Measurements from ENCODE around the gene LPP.

The LPP gene

GRCh38 chr3:188468196-188468595 lies 314.2 kb downstream of the LPP start:
- Histone ChIP-seq H3K27me3 (ENCODE audit: control insufficient read depth, insufficient read depth, low read length) (no peaks in the 10 kb centered on the region), H3K9me3 (ENCODE audit: control insufficient read depth, insufficient read depth, low read length) (no peaks in the 10 kb centered on the region), H3K9ac (ENCODE audit: low read depth, low read length) (no peak overlapping the region), H3K4me1 (ENCODE audit: control insufficient read depth, insufficient read depth, low read length) (no peaks in the 10 kb centered on the region), H3K4me3 (ENCODE audit: low read depth, low read length) (no peak overlapping the region), H3K36me3 (ENCODE audit: control insufficient read depth, insufficient read depth, low read length) (no peaks in the 10 kb centered on the region), H3K27ac (ENCODE audit: low read depth, low read length) (no peak overlapping the region)

- Histone ChIP-seq H3K9me3 (ENCODE audit: control insufficient read depth, insufficient read depth, low read length) (no peaks in the 10 kb centered on the region), H3K4me1 (ENCODE audit: control insufficient read depth, insufficient read depth, low read length) (no peaks in the 10 kb centered on the region), H3K9ac (ENCODE audit: low read depth, low read length) (no peak overlapping the region), H3K27ac (ENCODE audit: low read depth, low read length) (no peak overlapping the region), H3K36me3 (ENCODE audit: control insufficient read depth, insufficient read depth, low read length) (no peaks in the 10 kb centered on the region), H3K4me3 (ENCODE audit: low read depth, low read length) (no peak overlapping the region), H3K27me3 (ENCODE audit: control insufficient read depth, insufficient read depth, low read length) (no peaks in the 10 kb centered on the region)
These were observed 314.7 kb downstream of the LPP start for GRCh38 chr3:188468662-188469061.

DNA sequence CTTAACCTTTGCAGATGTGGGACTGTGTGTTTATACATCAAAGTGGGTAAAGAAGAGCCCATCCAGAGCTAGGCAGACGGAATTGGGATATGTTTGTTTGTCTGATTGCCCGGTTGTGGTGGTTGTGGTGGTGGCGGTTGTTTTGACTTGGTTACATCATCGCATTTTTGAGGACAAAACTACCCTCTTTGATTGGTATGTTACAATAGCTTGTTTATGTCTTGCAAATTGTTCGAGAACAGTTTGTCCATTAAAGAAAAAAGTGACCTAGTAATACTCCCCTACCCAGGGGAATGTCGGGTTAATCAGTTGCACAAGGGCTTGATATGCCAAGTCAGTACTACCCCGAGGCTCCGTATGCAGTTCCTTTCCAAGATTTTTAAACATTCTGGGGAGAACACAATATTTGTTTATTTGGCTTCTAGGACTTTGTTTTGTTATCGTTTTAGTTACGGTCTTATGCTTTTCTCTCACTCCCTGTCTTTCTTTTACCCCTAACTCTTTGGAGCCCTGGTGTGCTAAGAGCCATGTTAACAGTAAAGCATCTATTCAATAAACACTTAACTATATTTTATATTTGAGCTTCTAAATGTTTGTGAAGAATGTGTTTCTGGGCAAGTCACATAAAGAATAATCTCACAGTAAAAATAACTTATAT lies 315.4 kb downstream of the LPP start:
- no peak overlapping the region for H3K27ac ChIP-seq (ENCODE audit: low read depth, low read length)
- H3K36me3 ChIP-seq (ENCODE audit: control insufficient read depth, insufficient read depth, low read length): no peaks in the 10 kb centered on the region
- no peaks in the 10 kb centered on the region for H3K27me3 ChIP-seq (ENCODE audit: control insufficient read depth, insufficient read depth, low read length)
- no peak overlapping the region for H3K4me3 ChIP-seq (ENCODE audit: low read depth, low read length)
- no peaks in the 10 kb centered on the region for H3K9me3 ChIP-seq (ENCODE audit: control insufficient read depth, insufficient read depth, low read length)
- H3K9ac ChIP-seq (ENCODE audit: low read depth, low read length): no peak overlapping the region
- H3K4me1 ChIP-seq (ENCODE audit: control insufficient read depth, insufficient read depth, low read length): no peaks in the 10 kb centered on the region

DNA sequence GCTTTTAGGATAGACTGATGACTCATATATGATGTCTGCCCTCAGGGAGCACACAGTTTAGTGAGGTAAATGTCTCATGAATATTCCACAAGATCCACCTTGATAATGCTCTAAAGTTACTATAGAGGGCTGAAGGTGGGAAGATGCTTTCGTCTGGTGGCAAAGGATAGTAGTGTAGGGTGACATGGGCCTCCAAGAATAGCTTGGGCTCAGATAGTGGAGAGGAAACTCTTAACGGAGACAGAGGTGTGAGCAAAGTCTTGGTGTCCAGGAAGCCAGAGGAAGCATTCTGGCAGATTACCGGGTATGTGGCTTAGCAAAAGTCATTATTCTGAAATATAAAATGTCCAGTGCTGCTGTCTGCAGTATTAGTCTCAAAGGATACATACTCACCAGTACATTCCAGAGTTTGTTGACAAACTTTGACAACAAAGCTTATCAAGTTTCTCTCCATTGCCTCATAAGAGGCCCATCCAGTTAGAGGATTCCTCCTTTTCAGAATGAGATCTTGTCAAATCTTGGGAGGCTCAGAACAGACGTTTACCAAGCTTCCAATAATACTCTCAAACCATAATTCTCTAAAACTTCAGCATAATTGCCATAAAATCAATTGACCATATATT lies 316.7 kb downstream of the LPP start:
- no peak overlapping the region for H3K27ac ChIP-seq (ENCODE audit: low read depth, low read length)
- H3K4me1 ChIP-seq (ENCODE audit: control insufficient read depth, insufficient read depth, low read length): no peaks in the 10 kb centered on the region
- no peaks in the 10 kb centered on the region for H3K36me3 ChIP-seq (ENCODE audit: control insufficient read depth, insufficient read depth, low read length)
- no peaks in the 10 kb centered on the region for H3K9me3 ChIP-seq (ENCODE audit: control insufficient read depth, insufficient read depth, low read length)
- no peak overlapping the region for H3K9ac ChIP-seq (ENCODE audit: low read depth, low read length)
- H3K27me3 ChIP-seq (ENCODE audit: control insufficient read depth, insufficient read depth, low read length): no peaks in the 10 kb centered on the region
- H3K4me3 ChIP-seq (ENCODE audit: low read depth, low read length): no peak overlapping the region

GRCh38 chr3:188471723-188472122 lies 317.8 kb downstream of the LPP start:
- no peak overlapping the region for H3K27ac ChIP-seq (ENCODE audit: low read depth, low read length)
- no peak overlapping the region for H3K9ac ChIP-seq (ENCODE audit: low read depth, low read length)
- H3K36me3 ChIP-seq (ENCODE audit: control insufficient read depth, insufficient read depth, low read length): no peaks in the 10 kb centered on the region
- H3K4me1 ChIP-seq (ENCODE audit: control insufficient read depth, insufficient read depth, low read length): no peaks in the 10 kb centered on the region
- no peak overlapping the region for H3K4me3 ChIP-seq (ENCODE audit: low read depth, low read length)
- H3K9me3 ChIP-seq (ENCODE audit: control insufficient read depth, insufficient read depth, low read length): no peaks in the 10 kb centered on the region
- no peaks in the 10 kb centered on the region for H3K27me3 ChIP-seq (ENCODE audit: control insufficient read depth, insufficient read depth, low read length)

DNA sequence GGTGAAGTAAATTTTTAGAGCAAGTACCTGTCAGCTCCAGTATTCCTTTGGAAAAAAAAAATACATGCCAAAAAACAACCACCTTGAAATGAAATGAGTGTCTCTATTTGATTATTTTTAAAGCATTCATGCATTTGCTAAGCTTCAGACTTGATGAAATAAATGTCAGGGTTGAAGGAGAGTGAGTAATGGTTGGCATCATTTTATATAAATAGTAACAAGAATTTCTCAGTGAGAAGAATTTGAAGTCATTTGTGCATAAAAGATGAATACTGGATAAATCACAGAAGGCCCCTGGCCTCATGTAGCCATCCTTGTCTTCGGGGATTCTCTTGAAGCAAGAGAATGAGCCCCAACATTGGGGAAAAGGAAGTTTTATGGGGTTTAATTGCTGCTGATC lies 318.4 kb downstream of the LPP start:
- no peaks in the 10 kb centered on the region for H3K36me3 ChIP-seq (ENCODE audit: control insufficient read depth, insufficient read depth, low read length)
- H3K4me3 ChIP-seq (ENCODE audit: low read depth, low read length): no peak overlapping the region
- no peaks in the 10 kb centered on the region for H3K27me3 ChIP-seq (ENCODE audit: control insufficient read depth, insufficient read depth, low read length)
- H3K9ac ChIP-seq (ENCODE audit: low read depth, low read length): no peak overlapping the region
- no peak overlapping the region for H3K27ac ChIP-seq (ENCODE audit: low read depth, low read length)
- no peaks in the 10 kb centered on the region for H3K9me3 ChIP-seq (ENCODE audit: control insufficient read depth, insufficient read depth, low read length)
- 0 out of 2 replicates have a peak, but pooled peaks cover 3% of the 10 kb centered on the region for H3K4me1 ChIP-seq (ENCODE audit: control insufficient read depth, insufficient read depth, low read length)

DNA sequence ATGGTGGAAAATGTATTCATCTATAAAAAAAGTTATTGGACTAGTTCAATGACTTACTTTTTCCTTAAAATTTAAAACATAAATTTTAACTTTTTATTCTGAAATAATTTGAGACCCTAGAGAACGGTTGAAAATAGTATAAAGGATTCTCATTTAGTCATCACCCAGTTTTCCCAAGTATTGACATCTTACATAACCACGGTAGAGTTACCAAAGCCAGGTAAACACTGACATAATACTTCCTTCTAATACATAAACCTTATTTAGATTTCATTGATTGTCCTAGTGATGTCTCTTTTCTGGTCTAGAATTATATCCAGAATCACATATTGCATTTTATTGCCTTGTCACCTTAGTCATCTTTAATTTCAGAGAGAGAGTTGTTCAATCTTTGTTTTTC lies 319.1 kb downstream of the LPP start:
- no peak overlapping the region for H3K27ac ChIP-seq (ENCODE audit: low read depth, low read length)
- H3K4me3 ChIP-seq (ENCODE audit: low read depth, low read length): no peak overlapping the region
- 0 out of 2 replicates have a peak, but pooled peaks cover 3% of the 10 kb centered on the region for H3K4me1 ChIP-seq (ENCODE audit: control insufficient read depth, insufficient read depth, low read length)
- H3K9me3 ChIP-seq (ENCODE audit: control insufficient read depth, insufficient read depth, low read length): no peaks in the 10 kb centered on the region
- H3K36me3 ChIP-seq (ENCODE audit: control insufficient read depth, insufficient read depth, low read length): no peaks in the 10 kb centered on the region
- H3K9ac ChIP-seq (ENCODE audit: low read depth, low read length): no peak overlapping the region
- no peaks in the 10 kb centered on the region for H3K27me3 ChIP-seq (ENCODE audit: control insufficient read depth, insufficient read depth, low read length)

DNA sequence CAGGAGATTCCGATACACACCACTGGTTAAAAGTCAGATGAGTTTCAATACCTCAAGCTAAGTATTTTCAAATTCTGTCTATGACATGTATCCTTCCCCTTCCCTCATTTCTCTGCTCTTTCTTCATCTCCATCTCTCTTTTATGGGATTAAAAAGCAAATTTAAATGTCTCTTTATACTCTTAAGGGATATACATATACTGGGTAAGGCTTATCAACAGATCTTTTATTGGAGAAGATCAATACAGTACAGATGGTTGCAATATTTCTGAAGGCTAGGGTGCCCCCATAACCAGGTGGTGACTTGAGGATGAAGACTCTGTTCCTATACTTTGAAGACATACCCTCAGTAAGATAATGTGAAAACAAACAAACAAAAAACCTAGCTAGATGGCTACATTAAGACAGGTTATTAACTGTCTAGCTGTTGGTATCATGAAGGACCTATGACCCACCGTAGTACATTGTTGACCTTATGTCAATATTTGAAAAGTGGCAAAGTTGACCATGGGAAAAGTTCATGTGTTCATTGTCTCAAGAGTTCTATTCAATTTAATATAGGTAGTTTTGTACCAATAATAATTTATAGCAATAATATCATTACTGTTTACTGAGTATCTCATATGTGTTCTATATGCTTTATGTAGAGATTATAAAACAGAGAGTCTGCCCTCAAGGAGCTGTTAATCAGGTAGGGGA lies 319.8 kb downstream of the LPP start:
- Histone ChIP-seq H3K36me3 (ENCODE audit: control insufficient read depth, insufficient read depth, low read length) (no peaks in the 10 kb centered on the region), H3K4me1 (ENCODE audit: control insufficient read depth, insufficient read depth, low read length) (0 out of 2 replicates have a peak, but pooled peaks cover 3% of the 10 kb centered on the region), H3K27me3 (ENCODE audit: control insufficient read depth, insufficient read depth, low read length) (no peaks in the 10 kb centered on the region), H3K9ac (ENCODE audit: low read depth, low read length) (no peak overlapping the region), H3K27ac (ENCODE audit: low read depth, low read length) (no peak overlapping the region), H3K4me3 (ENCODE audit: low read depth, low read length) (no peak overlapping the region), H3K9me3 (ENCODE audit: control insufficient read depth, insufficient read depth, low read length) (no peaks in the 10 kb centered on the region)

DNA sequence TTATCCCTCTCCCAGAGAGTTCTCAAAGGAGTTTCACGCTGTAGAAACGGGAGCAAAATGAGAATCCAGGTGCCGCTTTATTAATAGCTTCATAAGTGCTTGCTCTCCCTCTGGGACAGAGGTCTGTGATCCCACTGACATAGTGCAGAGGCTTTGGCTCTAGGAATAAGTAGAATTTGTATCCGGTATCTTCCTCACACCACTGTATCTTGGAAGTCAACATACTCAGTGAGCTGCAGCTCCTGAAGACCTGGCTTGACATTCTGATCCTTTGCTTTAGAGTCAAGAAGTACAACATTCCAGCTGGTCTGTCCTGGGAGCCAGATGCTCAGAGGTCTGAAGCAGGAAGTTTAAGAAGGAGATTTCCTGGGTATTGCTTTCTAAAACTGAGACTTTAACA lies 323.0 kb downstream of the LPP start:
- H3K9ac ChIP-seq (ENCODE audit: low read depth, low read length): no peak overlapping the region

GRCh38 chr3:188480011-188480410 lies 326.1 kb downstream of the LPP start:
- Histone ChIP-seq H3K9ac (ENCODE audit: low read depth, low read length) (no peak overlapping the region), H3K27ac (ENCODE audit: low read depth, low read length) (no peak overlapping the region), H3K4me1 (ENCODE audit: control insufficient read depth, insufficient read depth, low read length) (peaks cover 12% of the 10 kb centered on the region; the same call in 1 of the 2 replicates), H3K4me3 (ENCODE audit: low read depth, low read length) (no peak overlapping the region), H3K27me3 (ENCODE audit: control insufficient read depth, insufficient read depth, low read length) (no peaks in the 10 kb centered on the region), H3K9me3 (ENCODE audit: control insufficient read depth, insufficient read depth, low read length) (no peaks in the 10 kb centered on the region), H3K36me3 (ENCODE audit: control insufficient read depth, insufficient read depth, low read length) (peaks cover 6% of the 10 kb centered on the region)

More for the DNA sequence above, 323.0 kb downstream of the LPP start:
- Histone ChIP-seq H3K27ac (ENCODE audit: low read depth, low read length) (no peak overlapping the region), H3K4me1 (ENCODE audit: control insufficient read depth, insufficient read depth, low read length) (peaks cover 12% of the 10 kb centered on the region; the same call in 1 of the 2 replicates), H3K27me3 (ENCODE audit: control insufficient read depth, insufficient read depth, low read length) (no peaks in the 10 kb centered on the region), H3K4me3 (ENCODE audit: low read depth, low read length) (no peak overlapping the region), H3K36me3 (ENCODE audit: control insufficient read depth, insufficient read depth, low read length) (no peaks in the 10 kb centered on the region), H3K9me3 (ENCODE audit: control insufficient read depth, insufficient read depth, low read length) (no peaks in the 10 kb centered on the region)

DNA sequence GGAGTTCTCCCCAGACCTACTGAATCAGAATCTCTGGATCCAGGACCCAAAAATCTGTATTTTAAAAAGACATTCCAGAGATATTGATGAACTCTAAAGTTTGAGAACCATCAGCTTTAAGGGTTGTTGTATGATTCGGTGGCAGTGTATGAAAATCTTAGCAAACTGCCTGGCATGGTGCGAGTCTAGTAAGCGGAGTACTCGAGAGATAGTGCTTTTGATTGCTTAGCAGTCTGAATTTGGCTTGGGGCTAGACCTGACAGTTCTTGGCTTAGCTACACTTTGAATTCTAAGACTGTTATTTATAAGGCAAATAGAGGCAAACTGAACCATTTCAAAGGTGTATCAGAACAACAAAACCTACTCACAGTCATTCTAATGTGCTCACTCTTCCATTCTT lies 329.0 kb downstream of the LPP start:
- peaks cover 10% of the 10 kb centered on the region; the same call in 1 of the 2 replicates for H3K4me1 ChIP-seq (ENCODE audit: control insufficient read depth, insufficient read depth, low read length)
- H3K9me3 ChIP-seq (ENCODE audit: control insufficient read depth, insufficient read depth, low read length): no peaks in the 10 kb centered on the region
- no peak overlapping the region for H3K27ac ChIP-seq (ENCODE audit: low read depth, low read length)
- no peak overlapping the region for H3K4me3 ChIP-seq (ENCODE audit: low read depth, low read length)
- peaks cover 8% of the 10 kb centered on the region for H3K36me3 ChIP-seq (ENCODE audit: control insufficient read depth, insufficient read depth, low read length)
- H3K9ac ChIP-seq (ENCODE audit: low read depth, low read length): no peak overlapping the region
- H3K27me3 ChIP-seq (ENCODE audit: control insufficient read depth, insufficient read depth, low read length): no peaks in the 10 kb centered on the region
